Endothelial cell of umbilical vein (primary cell): Measurements from ENCODE around the gene RPL5. TPM values are rescaled to one million over a fixed set of nuclear protein-coding genes. Genes with fewer than 3 reads are reported as not detected.

ENCODE experiments used
- BruUV-seq: library from RNA; stranded (reverse); fragments of 400-500 nt; replicated peaks from 2 replicates; lab custom pipeline; 2021; lab: Mats Ljungman, UMichigan
- CTCF ChIA-PET: fragments of 300-600, 350-600 bp; sonication (Branson Sonifier 250); formaldehyde crosslinking; loops from one replicate; lab custom pipeline; 2021; ENCODE audit warnings: antibody characterized with exemption, inconsistent platforms; lab: Charles Lee
- POLR2A ChIA-PET: fragments of 300-600, 350-600 bp; sonication (Branson Sonifier 250); formaldehyde crosslinking; loops from one replicate; lab custom pipeline; 2021; ENCODE audit warnings: antibody characterized with exemption, inconsistent platforms; lab: Charles Lee
- DNase-seq: peaks from one replicate; pipeline ENCODE4 v3.0.0-alpha.2; 2011; ENCODE audit warnings: low read depth, low spot score
- FAIRE-seq: peaks from 2 replicates; lab custom pipeline; 2011; peaks lifted over from hg19 to GRCh38; lab: Jason Lieb, UNC
- H2AFZ ChIP-seq: 2 replicates; pipeline ENCODE4 v1.6.0; 2012; ENCODE audit warnings: low read depth, low read length, control low read depth, inconsistent platforms
- H3K27ac ChIP-seq: 2 replicates; pipeline ENCODE4 v1.5.1; 2011; ENCODE audit warnings: low read depth, mild to moderate bottlenecking, control low read depth, low read length, moderate library complexity; ENCODE audit not compliant: insufficient read depth
- H3K27me3 ChIP-seq, 2 experiments: 2 replicates each; pipeline versions ENCODE4 v1.6.0 to v1.6.1; 2011; ENCODE audit warnings: low read length in 2 of 2, mixed read lengths in 1 of 2; ENCODE audit not compliant: control insufficient read depth in 2 of 2, insufficient read depth in 2 of 2
- H3K36me3 ChIP-seq, 2 experiments: 2 replicates in 1 of 2; 3 replicates in 1 of 2; pipeline ENCODE4 v1.5.1; 2011; ENCODE audit warnings: low read length in 2 of 2, mild to moderate bottlenecking in 1 of 2, moderate library complexity in 1 of 2; ENCODE audit not compliant: control insufficient read depth in 2 of 2, insufficient read depth in 2 of 2; ENCODE audit errors: extremely low read depth in 1 of 2
- H3K4me1 ChIP-seq: 3 replicates; pipeline ENCODE4 v1.5.1; 2011; ENCODE audit warnings: mild to moderate bottlenecking, low read length; ENCODE audit not compliant: control insufficient read depth, insufficient read depth; ENCODE audit errors: extremely low read depth
- H3K4me2 ChIP-seq: 2 replicates; pipeline ENCODE4 v1.6.1; 2011; ENCODE audit warnings: low read length, control low read depth, mixed read lengths; ENCODE audit not compliant: insufficient read depth
- H3K4me3 ChIP-seq, 3 experiments: fragments of 200-600 bp in 1 of 3; sonication (generic), shearing (Covaris generic) in 1 of 3; replicated peaks in 1 of 3; 2 replicates each; pipeline ENCODE4 v1.5.1; 2011 to 2016; ENCODE audit warnings: control low read depth in 3 of 3, low read length in 3 of 3, mild to moderate bottlenecking in 2 of 3, inconsistent platforms in 1 of 3, low read depth in 1 of 3, moderate library complexity in 1 of 3; ENCODE audit not compliant: insufficient read depth in 1 of 3
- H3K79me2 ChIP-seq: 2 replicates; pipeline ENCODE4 v1.6.0; 2012; ENCODE audit warnings: low read length, inconsistent platforms; ENCODE audit not compliant: control insufficient read depth, insufficient read depth
- H3K9ac ChIP-seq: replicated peaks from 2 replicates; pipeline ENCODE3; 2011; ENCODE audit warnings: low read length, control low read depth; ENCODE audit not compliant: insufficient read depth; ENCODE audit errors: extremely low read depth
- H3K9me1 ChIP-seq: replicated peaks from 3 replicates; pipeline ENCODE4 v1.6.0; 2011; ENCODE audit warnings: mild to moderate bottlenecking, low read length; ENCODE audit not compliant: control insufficient read depth, insufficient read depth; ENCODE audit errors: extremely low read depth
- H3K9me3 ChIP-seq: replicated peaks from 2 replicates; pipeline ENCODE4 v1.5.1; 2012; ENCODE audit warnings: low read length, inconsistent platforms; ENCODE audit not compliant: control insufficient read depth, insufficient read depth
- H4K20me1 ChIP-seq: replicated peaks from 2 replicates; pipeline ENCODE3; 2011; ENCODE audit warnings: mild to moderate bottlenecking, low read length; ENCODE audit not compliant: control insufficient read depth, insufficient read depth; ENCODE audit errors: extremely low read depth
- CTCF ChIP-seq, 2 donors: IDR thresholded peaks; 1 replicate in 1 of 2; 2 replicates in 1 of 2; pipeline ENCODE4 v1.5.1; 2011; ENCODE audit warnings: low read length in 2 of 2, mild to moderate bottlenecking in 2 of 2, moderate library complexity in 2 of 2, control low read depth in 1 of 2, inconsistent platforms in 1 of 2, low read depth in 1 of 2; ENCODE audit not compliant: insufficient read depth in 1 of 2; ENCODE audit errors: extremely low read depth in 1 of 2
- EZH2 ChIP-seq: IDR thresholded peaks from 2 replicates; pipeline ENCODE4 v1.6.1; 2012; ENCODE audit warnings: borderline replicate concordance, low read depth, mild to moderate bottlenecking, moderate library complexity, low read length, inconsistent platforms; ENCODE audit not compliant: severe bottlenecking
- FOS ChIP-seq: IDR thresholded peaks from 2 replicates; pipeline ENCODE4 v1.6.1; 2011; ENCODE audit warnings: mild to moderate bottlenecking, low read length, moderate library complexity, borderline replicate concordance; ENCODE audit not compliant: insufficient read depth
- GATA2 ChIP-seq: IDR thresholded peaks from 2 replicates; pipeline ENCODE4 v1.7.0; 2011; ENCODE audit warnings: low read depth, mild to moderate bottlenecking, moderate library complexity, mixed read lengths, low read length; ENCODE audit not compliant: insufficient read length, insufficient read depth
- MAX ChIP-seq: IDR thresholded peaks from 2 replicates; pipeline ENCODE4 v1.6.1; 2011; ENCODE audit not compliant: insufficient read depth, insufficient read length
- MYC ChIP-seq: IDR thresholded peaks from one replicate; pipeline ENCODE4 v1.6.1; 2011; ENCODE audit warnings: mild to moderate bottlenecking, low read depth, low read length
- POLR2A ChIP-seq: IDR thresholded peaks from 2 replicates; pipeline ENCODE4 v1.6.1; 2012; ENCODE audit warnings: low read depth, mild to moderate bottlenecking, control low read depth, low read length
- POLR2AphosphoS5 ChIP-seq: IDR thresholded peaks from 2 replicates; pipeline ENCODE4 v1.6.1; 2012; ENCODE audit warnings: low read depth, mild to moderate bottlenecking, control low read depth, low read length, moderate library complexity; ENCODE audit not compliant: insufficient read depth
- dilution Hi-C: fragments of 300-500 bp; cut with MboI; formaldehyde crosslinking; loops from one replicate; pipeline ENCODE4 v1.15.0; 2019; ENCODE audit warnings: low sequenced_read_pairs; ENCODE audit not compliant: extremely low pct_ligation_motif_present
- intact Hi-C: fragments of 100-400 bp; cut with micrococcal nuclease; formaldehyde crosslinking; loops from one replicate; pipeline ENCODE4 v1.10.0; 2022
- polyA plus RNA-seq, 4 experiments: library from polyadenylated mRNA; depleted of rRNA in 3 of 4; stranded (reverse) in 3 of 4; unstranded in 1 of 4; fragments of >200 nt; gene quantifications; 2 replicates each; pipeline versions ENCODE4 v1.2.1 to v1.2.3, GENCODE V29; 2011 to 2012; ENCODE audit warnings: missing spikeins in 1 of 4
- total RNA-seq: library from RNA; stranded (reverse); gene quantifications from 2 replicates; pipeline ENCODE4 v1.2.3, GENCODE V29; 2021

RPL5 gene
- total and polyA plus RNA-seq, 2 donors (not counting 3 experiments of a cell fraction or from before 2014, with no cell fraction given): 1,109 to 1,237 TPM

- CTCF ChIA-PET: interaction anchor here (0.7 to 4.2 kb wide), 9 partner anchors 12 to 506 kb away, joined by 3 to 63 read pairs (median 6); partner anchors contain the start of genes EVI5 and RPL5
- Histone ChIP-seq H3K79me2 (no peaks in the 10 kb centered on the region), H4K20me1 (no peaks in the 10 kb centered on the region), H3K4me3 (no peak overlapping the region), H3K9me3 (no peaks in the 10 kb centered on the region), H3K9me1 (no peaks in the 10 kb centered on the region), H3K4me2 (no peak overlapping the region), H2AFZ (no peak overlapping the region), H3K9ac (no peak overlapping the region), H3K36me3 (no peaks in the 10 kb centered on the region), H3K27ac (no peak overlapping the region), H3K4me1 (no peaks in the 10 kb centered on the region), H3K27me3 (no peaks in the 10 kb centered on the region)
- FAIRE-seq (no peak), DNase-seq (no peak)
- POLR2A ChIA-PET: no interaction called here
- intact Hi-C loops: loop anchor here (5.0 to 10.0 kb wide), 3 partner anchors 192 to 504 kb away; no protein-coding TSS in a partner anchor
- TF ChIP-seq CTCF (IDR thresholded peaks at IDR 0.05; ENCODE audit: extremely low read depth in 1 of 2, insufficient read depth in 1 of 2, low read depth in 1 of 2, low read length in 2 of 2) (no peak), POLR2A (no peak), POLR2AphosphoS5 (no peak), EZH2 (no peak), MAX (no peak), GATA2 (no peak), MYC (no peak), FOS (no peak)
- dilution Hi-C loops: no loop called here
- no TSS peak for BruUV-seq
Measured at GRCh38 chr1:92816732-92817131, 15.1 kb upstream of the RPL5 start.
